SK-N-SH treated with all-trans-retinoic acid at 6 μM for 48 hours (cell line): ENCODE data around the gene PIK3AP1.

Source experiments
- ARNTL ChIP-seq: fragments of 450-650 bp; formaldehyde crosslinking; IDR thresholded peaks from 2 replicates; pipeline ENCODE4 v1.5.0; 2020; ENCODE audit warnings: low read depth, mild to moderate bottlenecking, moderate library complexity, borderline replicate concordance
- CSDC2 ChIP-seq: fragments of 250-450 bp; sonication (Bioruptor Pico); IDR thresholded peaks from 2 replicates; pipeline ENCODE4 v1.5.0; 2020; ENCODE audit warnings: mild to moderate bottlenecking, moderate library complexity
- ISL1 ChIP-seq: fragments of 250-450 bp; sonication (Bioruptor Pico); IDR thresholded peaks from 2 replicates; pipeline ENCODE4 v2.1.2; 2022; ENCODE audit warnings: mild to moderate bottlenecking, moderate library complexity
- PPARA ChIP-seq: fragments of 250-450 bp; sonication (Bioruptor Pico); IDR thresholded peaks from 2 replicates; pipeline ENCODE4 v1.5.0; 2020; ENCODE audit warnings: mild to moderate bottlenecking, borderline replicate concordance
- RARB ChIP-seq: fragments of 250-450 bp; sonication (Bioruptor Pico); IDR thresholded peaks from 2 replicates; pipeline ENCODE4 v1.8.0; 2021; ENCODE audit warnings: mild to moderate bottlenecking, moderate library complexity
- TCF4 ChIP-seq: fragments of 250-450 bp; sonication (Bioruptor Pico); IDR thresholded peaks from 2 replicates; pipeline ENCODE4 v1.8.0; 2021; ENCODE audit warnings: mild to moderate bottlenecking, moderate library complexity, borderline replicate concordance
- ZC3H10 ChIP-seq: fragments of 250-450 bp; sonication (Bioruptor Pico); IDR thresholded peaks from 2 replicates; pipeline ENCODE4 v1.5.1; 2021; ENCODE audit warnings: mild to moderate bottlenecking, moderate library complexity
- ZFP3 ChIP-seq: fragments of 250-450 bp; sonication (Bioruptor Pico); IDR thresholded peaks from 2 replicates; pipeline ENCODE4 v1.5.0; 2020; ENCODE audit warnings: mild to moderate bottlenecking, moderate library complexity
- ZFP30 ChIP-seq: fragments of 450-650 bp; formaldehyde crosslinking; IDR thresholded peaks from 2 replicates; pipeline ENCODE4 v1.5.0; 2022; ENCODE audit warnings: mild to moderate bottlenecking, moderate library complexity
- ZNF70 ChIP-seq: fragments of 450-650 bp; formaldehyde crosslinking; IDR thresholded peaks from 2 replicates; pipeline ENCODE4 v1.5.0; 2020; ENCODE audit warnings: mild to moderate bottlenecking, moderate library complexity
- TF ChIP-seq, protein P1 (sequence below): fragments of 250-450 bp; sonication (Bioruptor Pico); IDR thresholded peaks from 2 replicates; pipeline ENCODE4 v1.8.0; 2020; ENCODE audit warnings: mild to moderate bottlenecking, moderate library complexity, borderline replicate concordance
- TF ChIP-seq, protein P2 (sequence below): fragments of 250-450 bp; sonication (Bioruptor Pico); IDR thresholded peaks from 2 replicates; pipeline ENCODE4 v1.8.0; 2021; ENCODE audit warnings: low read depth, mild to moderate bottlenecking, moderate library complexity, borderline replicate concordance
- TF ChIP-seq, protein P3 (sequence below): fragments of 250-450 bp; sonication (Bioruptor Pico); IDR thresholded peaks from 2 replicates; pipeline ENCODE4 v1.5.1; 2021; ENCODE audit warnings: mild to moderate bottlenecking, moderate library complexity
- TF ChIP-seq, protein P4 (sequence below): fragments of 250-450 bp; sonication (Bioruptor Pico); IDR thresholded peaks from 2 replicates; pipeline ENCODE4 v1.5.0; 2020; ENCODE audit warnings: mild to moderate bottlenecking, moderate library complexity

DNA sequence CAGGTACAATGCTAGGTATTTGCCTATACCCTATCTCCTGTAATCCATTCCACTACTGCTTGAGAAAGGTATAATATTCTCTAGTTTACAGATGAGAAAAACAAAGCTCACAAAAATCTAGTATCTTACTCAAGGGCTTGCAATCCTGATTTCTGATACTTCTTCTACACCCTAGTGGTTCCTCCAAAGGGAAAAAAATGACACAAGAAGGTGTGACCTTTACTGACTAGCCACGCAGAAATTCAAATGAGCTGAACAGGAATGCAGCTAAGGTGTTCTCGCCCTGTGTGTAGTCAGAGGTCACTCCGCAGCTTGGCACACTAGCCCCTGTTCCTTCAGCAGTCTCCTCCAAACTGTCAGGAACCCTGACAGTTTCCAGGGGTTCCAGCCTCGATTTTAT is 74.0 kb downstream of the PIK3AP1 start:
- TF ChIP-seq ZNF70 (CRISPR knock-in tag) (no peak), RARB (CRISPR knock-in tag) (no peak), ZFP3 (CRISPR knock-in tag) (no peak), PPARA (CRISPR knock-in tag) (no peak), ISL1 (CRISPR knock-in tag) (no peak), ZC3H10 (CRISPR knock-in tag) (no peak), TCF4 (CRISPR knock-in tag) (no peak), ZFP30 (CRISPR knock-in tag) (no peak), ARNTL (no peak), CSDC2 (CRISPR knock-in tag) (no peak)
- TF ChIP-seq, protein P1, sequence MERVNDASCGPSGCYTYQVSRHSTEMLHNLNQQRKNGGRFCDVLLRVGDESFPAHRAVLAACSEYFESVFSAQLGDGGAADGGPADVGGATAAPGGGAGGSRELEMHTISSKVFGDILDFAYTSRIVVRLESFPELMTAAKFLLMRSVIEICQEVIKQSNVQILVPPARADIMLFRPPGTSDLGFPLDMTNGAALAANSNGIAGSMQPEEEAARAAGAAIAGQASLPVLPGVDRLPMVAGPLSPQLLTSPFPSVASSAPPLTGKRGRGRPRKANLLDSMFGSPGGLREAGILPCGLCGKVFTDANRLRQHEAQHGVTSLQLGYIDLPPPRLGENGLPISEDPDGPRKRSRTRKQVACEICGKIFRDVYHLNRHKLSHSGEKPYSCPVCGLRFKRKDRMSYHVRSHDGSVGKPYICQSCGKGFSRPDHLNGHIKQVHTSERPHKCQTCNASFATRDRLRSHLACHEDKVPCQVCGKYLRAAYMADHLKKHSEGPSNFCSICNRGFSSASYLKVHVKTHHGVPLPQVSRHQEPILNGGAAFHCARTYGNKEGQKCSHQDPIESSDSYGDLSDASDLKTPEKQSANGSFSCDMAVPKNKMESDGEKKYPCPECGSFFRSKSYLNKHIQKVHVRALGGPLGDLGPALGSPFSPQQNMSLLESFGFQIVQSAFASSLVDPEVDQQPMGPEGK (CRISPR knock-in tag): no peak
- TF ChIP-seq, protein P2, sequence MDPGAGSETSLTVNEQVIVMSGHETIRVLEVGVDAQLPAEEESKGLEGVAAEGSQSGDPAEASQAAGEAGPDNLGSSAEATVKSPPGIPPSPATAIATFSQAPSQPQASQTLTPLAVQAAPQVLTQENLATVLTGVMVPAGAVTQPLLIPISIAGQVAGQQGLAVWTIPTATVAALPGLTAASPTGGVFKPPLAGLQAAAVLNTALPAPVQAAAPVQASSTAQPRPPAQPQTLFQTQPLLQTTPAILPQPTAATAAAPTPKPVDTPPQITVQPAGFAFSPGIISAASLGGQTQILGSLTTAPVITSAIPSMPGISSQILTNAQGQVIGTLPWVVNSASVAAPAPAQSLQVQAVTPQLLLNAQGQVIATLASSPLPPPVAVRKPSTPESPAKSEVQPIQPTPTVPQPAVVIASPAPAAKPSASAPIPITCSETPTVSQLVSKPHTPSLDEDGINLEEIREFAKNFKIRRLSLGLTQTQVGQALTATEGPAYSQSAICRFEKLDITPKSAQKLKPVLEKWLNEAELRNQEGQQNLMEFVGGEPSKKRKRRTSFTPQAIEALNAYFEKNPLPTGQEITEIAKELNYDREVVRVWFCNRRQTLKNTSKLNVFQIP (CRISPR knock-in tag): no peak
- TF ChIP-seq, protein P3, sequence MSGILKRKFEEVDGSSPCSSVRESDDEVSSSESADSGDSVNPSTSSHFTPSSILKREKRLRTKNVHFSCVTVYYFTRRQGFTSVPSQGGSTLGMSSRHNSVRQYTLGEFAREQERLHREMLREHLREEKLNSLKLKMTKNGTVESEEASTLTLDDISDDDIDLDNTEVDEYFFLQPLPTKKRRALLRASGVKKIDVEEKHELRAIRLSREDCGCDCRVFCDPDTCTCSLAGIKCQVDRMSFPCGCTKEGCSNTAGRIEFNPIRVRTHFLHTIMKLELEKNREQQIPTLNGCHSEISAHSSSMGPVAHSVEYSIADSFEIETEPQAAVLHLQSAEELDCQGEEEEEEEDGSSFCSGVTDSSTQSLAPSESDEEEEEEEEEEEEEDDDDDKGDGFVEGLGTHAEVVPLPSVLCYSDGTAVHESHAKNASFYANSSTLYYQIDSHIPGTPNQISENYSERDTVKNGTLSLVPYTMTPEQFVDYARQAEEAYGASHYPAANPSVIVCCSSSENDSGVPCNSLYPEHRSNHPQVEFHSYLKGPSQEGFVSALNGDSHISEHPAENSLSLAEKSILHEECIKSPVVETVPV (CRISPR knock-in tag): no peak
- TF ChIP-seq, protein P4, sequence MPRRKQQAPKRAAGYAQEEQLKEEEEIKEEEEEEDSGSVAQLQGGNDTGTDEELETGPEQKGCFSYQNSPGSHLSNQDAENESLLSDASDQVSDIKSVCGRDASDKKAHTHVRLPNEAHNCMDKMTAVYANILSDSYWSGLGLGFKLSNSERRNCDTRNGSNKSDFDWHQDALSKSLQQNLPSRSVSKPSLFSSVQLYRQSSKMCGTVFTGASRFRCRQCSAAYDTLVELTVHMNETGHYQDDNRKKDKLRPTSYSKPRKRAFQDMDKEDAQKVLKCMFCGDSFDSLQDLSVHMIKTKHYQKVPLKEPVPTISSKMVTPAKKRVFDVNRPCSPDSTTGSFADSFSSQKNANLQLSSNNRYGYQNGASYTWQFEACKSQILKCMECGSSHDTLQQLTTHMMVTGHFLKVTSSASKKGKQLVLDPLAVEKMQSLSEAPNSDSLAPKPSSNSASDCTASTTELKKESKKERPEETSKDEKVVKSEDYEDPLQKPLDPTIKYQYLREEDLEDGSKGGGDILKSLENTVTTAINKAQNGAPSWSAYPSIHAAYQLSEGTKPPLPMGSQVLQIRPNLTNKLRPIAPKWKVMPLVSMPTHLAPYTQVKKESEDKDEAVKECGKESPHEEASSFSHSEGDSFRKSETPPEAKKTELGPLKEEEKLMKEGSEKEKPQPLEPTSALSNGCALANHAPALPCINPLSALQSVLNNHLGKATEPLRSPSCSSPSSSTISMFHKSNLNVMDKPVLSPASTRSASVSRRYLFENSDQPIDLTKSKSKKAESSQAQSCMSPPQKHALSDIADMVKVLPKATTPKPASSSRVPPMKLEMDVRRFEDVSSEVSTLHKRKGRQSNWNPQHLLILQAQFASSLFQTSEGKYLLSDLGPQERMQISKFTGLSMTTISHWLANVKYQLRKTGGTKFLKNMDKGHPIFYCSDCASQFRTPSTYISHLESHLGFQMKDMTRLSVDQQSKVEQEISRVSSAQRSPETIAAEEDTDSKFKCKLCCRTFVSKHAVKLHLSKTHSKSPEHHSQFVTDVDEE (CRISPR knock-in tag): no peak
